CD4-positive, alpha-beta memory T cell (primary cell): Measurements from ENCODE around the gene OR8G5. TPM values are rescaled to one million over a fixed set of nuclear protein-coding genes. Genes with fewer than 3 reads are reported as not detected.
"Not testable (repeated sequence)": the region's sequence is repeated elsewhere in the genome, so short reads cannot be mapped to it uniquely, and the experiment has no call there.

Source experiments
- CTCF ChIA-PET: fragments of 350-600 bp; sonication (Branson Sonifier 250); formaldehyde crosslinking; loops from one replicate; lab custom pipeline; 2021; ENCODE audit warnings: inconsistent platforms; ENCODE audit not compliant: partially characterized antibody; lab: Charles Lee
- POLR2A ChIA-PET: fragments of 350-600 bp; sonication (Branson Sonifier 250); formaldehyde crosslinking; loops from one replicate; lab custom pipeline; 2021; ENCODE audit not compliant: partially characterized antibody; lab: Charles Lee
- DNase-seq, 5 donors: peaks; one replicate each; pipeline versions ENCODE4 v3.0.0 to v3.0.0-alpha.2; 2020 to 2022; ENCODE audit warnings: mixed read lengths in 1 of 5
- H3K27ac ChIP-seq: one replicate; pipeline ENCODE4 v1.7.0; 2013; ENCODE audit warnings: low read depth, low read length
- H3K27me3 ChIP-seq: 2 replicates; pipeline ENCODE4 v1.7.0; 2013; ENCODE audit warnings: mild to moderate bottlenecking, low read length, moderate library complexity; ENCODE audit not compliant: insufficient read depth
- H3K36me3 ChIP-seq: 2 replicates; pipeline ENCODE4 v1.7.0; 2013; ENCODE audit warnings: mild to moderate bottlenecking, low read length, moderate library complexity; ENCODE audit not compliant: insufficient read depth
- H3K4me1 ChIP-seq: 2 replicates; pipeline ENCODE4 v1.7.0; 2013; ENCODE audit warnings: mild to moderate bottlenecking, low read length, moderate library complexity; ENCODE audit not compliant: insufficient read depth
- H3K4me3 ChIP-seq, 2 donors: one replicate each; pipeline ENCODE4 v1.7.0; 2013; ENCODE audit warnings: low read length in 2 of 2, mild to moderate bottlenecking in 1 of 2
- H3K9me3 ChIP-seq, 2 donors: one replicate each; pipeline ENCODE4 v1.7.0; 2013; ENCODE audit warnings: low read length in 2 of 2, control low read depth in 1 of 2; ENCODE audit not compliant: control insufficient read depth in 1 of 2
- H3K27ac Mint-ChIP-seq, 7 donors: one replicate each; pipeline ENCODE4 v1.8.0; 2020 to 2021; ENCODE audit warnings: mixed read lengths in 7 of 7, mild to moderate bottlenecking in 6 of 7, inconsistent platforms in 3 of 7, moderate library complexity in 3 of 7
- H3K27me3 Mint-ChIP-seq, 2 donors: one replicate each; pipeline ENCODE4 v1.8.0; 2020 to 2021; ENCODE audit warnings: mixed read lengths in 2 of 2
- H3K36me3 Mint-ChIP-seq, 2 donors: one replicate each; pipeline ENCODE4 v1.8.0; 2020 to 2021; ENCODE audit warnings: mixed read lengths in 2 of 2, inconsistent platforms in 1 of 2, mild to moderate bottlenecking in 1 of 2
- H3K4me1 Mint-ChIP-seq, 4 donors: one replicate each; pipeline ENCODE4 v1.8.0; 2020 to 2021; ENCODE audit warnings: mixed read lengths in 4 of 4, mild to moderate bottlenecking in 1 of 4
- H3K4me3 Mint-ChIP-seq, 8 donors: one replicate each; pipeline ENCODE4 v1.8.0; 2020 to 2021; ENCODE audit warnings: mixed read lengths in 8 of 8, mild to moderate bottlenecking in 7 of 8, moderate library complexity in 6 of 8, inconsistent platforms in 3 of 8
- H3K9me3 Mint-ChIP-seq, 8 donors: one replicate each; pipeline ENCODE4 v1.8.0; 2020 to 2021; ENCODE audit warnings: mixed read lengths in 8 of 8, mild to moderate bottlenecking in 5 of 8, inconsistent platforms in 3 of 8, moderate library complexity in 1 of 8
- intact Hi-C: fragments of 100-400 bp; cut with micrococcal nuclease; formaldehyde crosslinking; loops from one replicate; pipeline ENCODE4 v1.15.1; 2023
- polyA plus RNA-seq, 2 donors: library from polyadenylated mRNA; unstranded; fragments of 300-500 nt; fragmentation: Illumina TruSeq; gene quantifications; one replicate each; pipeline ENCODE4 v1.2.3, GENCODE V29; 2021
- total RNA-seq, 2 experiments: library from RNA; stranded (reverse); gene quantifications; one replicate each; pipeline ENCODE4 v1.2.3, GENCODE V29; 2021

OR8G5 gene
- total and polyA plus RNA-seq, 4 experiments from 2014 or later, result not detected

DNA sequence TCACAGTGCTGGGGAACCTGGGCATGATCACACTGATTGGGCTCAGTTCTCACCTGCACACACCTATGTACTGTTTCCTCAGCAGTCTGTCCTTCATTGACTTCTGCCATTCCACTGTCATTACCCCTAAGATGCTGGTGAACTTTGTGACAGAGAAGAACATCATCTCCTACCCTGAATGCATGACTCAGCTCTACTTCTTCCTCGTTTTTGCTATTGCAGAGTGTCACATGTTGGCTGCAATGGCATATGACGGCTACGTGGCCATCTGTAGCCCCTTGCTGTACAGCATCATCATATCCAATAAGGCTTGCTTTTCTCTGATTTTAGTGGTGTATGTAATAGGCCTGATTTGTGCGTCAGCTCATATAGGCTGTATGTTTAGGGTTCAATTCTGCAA, 8.9 kb downstream of the OR8G5 start:
- POLR2A ChIA-PET, H3K36me3 ChIP-seq, DNase-seq, H3K27ac ChIP-seq, H3K27ac Mint-ChIP-seq, CTCF ChIA-PET, H3K27me3 ChIP-seq, H3K4me1 Mint-ChIP-seq, H3K9me3 ChIP-seq, H3K9me3 Mint-ChIP-seq, intact Hi-C loops, H3K36me3 Mint-ChIP-seq, H3K27me3 Mint-ChIP-seq, H3K4me3 ChIP-seq, H3K4me1 ChIP-seq, H3K4me3 Mint-ChIP-seq: not testable (repeated sequence)

DNA sequence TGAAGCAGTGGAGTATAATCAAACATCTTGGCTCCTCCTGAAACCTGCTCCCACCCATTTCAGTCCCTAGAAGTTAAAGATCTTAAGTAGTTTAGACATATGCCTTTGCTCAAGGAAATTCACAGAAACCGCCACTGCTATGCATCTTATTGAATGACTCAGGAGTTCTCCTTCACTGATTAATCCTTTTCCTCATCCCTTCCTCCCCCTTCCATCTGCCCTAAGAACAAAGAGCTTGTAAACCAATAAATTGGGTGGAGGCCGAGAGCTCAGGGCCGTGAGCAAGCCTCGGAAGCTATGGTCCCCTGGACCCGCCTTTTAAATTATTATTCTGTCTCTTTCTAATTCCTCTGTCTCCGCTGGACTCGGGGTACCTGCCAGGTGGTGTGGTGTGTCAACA, 14.7 kb downstream of the OR8G5 start:
- H3K4me1 ChIP-seq, CTCF ChIA-PET, H3K27ac Mint-ChIP-seq, H3K27me3 ChIP-seq, H3K9me3 Mint-ChIP-seq, H3K36me3 ChIP-seq, H3K27ac ChIP-seq, H3K4me3 Mint-ChIP-seq, H3K36me3 Mint-ChIP-seq, intact Hi-C loops, POLR2A ChIA-PET, H3K4me3 ChIP-seq, H3K27me3 Mint-ChIP-seq, H3K9me3 ChIP-seq, DNase-seq, H3K4me1 Mint-ChIP-seq: not testable (repeated sequence)

DNA sequence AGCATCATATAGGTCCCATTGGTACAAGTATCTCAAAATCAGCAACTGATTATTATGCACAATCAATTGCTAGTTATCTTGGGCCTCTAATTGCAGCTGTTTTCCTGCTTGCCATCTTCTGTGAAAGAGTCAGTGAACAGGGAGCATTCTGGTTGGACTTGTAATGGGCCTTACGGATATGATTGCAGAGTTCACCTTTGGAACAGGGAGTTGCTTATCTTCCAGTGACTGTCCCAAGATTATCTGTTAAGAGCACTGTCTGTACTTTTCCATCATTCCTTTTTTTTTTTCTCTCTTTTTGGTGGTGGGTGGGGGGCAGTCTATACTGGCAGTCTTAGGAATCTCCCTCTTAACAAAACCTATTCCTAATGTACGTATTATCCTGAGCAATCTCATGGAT, 17.8 kb downstream of the OR8G5 start:
- CTCF ChIA-PET, result no interaction called here
- Mint-ChIP-seq H3K9me3 (peaks cover 0 to 5% (median under 1%) of the 10 kb centered on the region in 8 donors), H3K27me3 (peaks cover 0 to 2% of the 10 kb centered on the region in 2 donors), H3K4me3 (no peak overlapping the region), H3K36me3 (no peaks in the 10 kb centered on the region), H3K4me1 (no peaks in the 10 kb centered on the region), H3K27ac (no peak overlapping the region)
- Histone ChIP-seq H3K4me3 (no peak overlapping the region), H3K4me1 (no peaks in the 10 kb centered on the region), H3K27ac (no peak overlapping the region), H3K27me3 (no peaks in the 10 kb centered on the region), H3K9me3 (no peaks in the 10 kb centered on the region), H3K36me3 (no peaks in the 10 kb centered on the region)
- intact Hi-C loops, result no loop called here
- POLR2A ChIA-PET, result no interaction called here
- DNase-seq, result no peak

DNA sequence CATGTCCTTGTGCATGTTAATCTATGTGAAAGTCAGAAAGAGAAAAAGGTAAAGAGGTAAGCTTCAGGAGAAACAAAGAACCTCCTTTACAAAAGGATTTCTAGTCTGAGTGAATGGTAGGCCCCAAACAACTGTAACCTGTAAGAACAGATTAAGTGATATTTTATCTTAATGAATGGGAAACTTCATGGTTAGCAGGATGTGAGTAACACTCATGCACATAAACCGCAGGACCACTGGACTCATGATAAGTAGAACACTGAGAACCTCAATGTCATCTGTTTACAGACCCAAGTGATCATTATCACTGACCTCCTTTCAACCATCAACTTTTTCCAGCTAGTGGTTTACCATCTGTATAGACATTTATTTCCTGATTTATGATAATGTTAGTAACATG, 19.9 kb downstream of the OR8G5 start:
- intact Hi-C loops, result no loop called here
- H3K4me3 Mint-ChIP-seq, result no peak overlapping the region

DNA sequence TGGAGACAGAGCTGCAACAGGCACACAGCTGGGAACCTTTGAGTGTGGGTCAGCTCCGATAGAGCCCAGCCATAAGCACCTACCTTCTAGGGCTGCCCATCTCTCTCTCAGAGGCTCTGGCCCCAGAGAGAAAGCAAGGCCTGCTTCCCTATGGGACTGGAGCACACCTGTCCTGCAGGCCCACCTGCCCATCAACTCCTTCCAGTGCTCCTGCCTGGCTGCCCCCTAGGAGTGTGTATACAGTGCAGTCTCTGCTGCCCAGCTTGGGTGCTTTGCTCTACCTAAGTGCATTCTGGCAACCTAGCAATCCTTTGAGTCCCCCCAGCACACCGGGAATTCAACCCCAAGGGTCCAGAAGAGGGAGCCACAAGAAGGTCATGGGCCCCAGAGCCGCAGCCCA, 21.0 kb downstream of the OR8G5 start:
- peaks cover 0 to 26% (median 11%) of the 10 kb centered on the region in 8 donors for H3K9me3 Mint-ChIP-seq
- no peak overlapping the region for H3K4me3 Mint-ChIP-seq
- intact Hi-C loops, result no loop called here
- ChIA-PET CTCF (no interaction called here), POLR2A (no interaction called here)
- H3K9me3 ChIP-seq, result no peaks in the 10 kb centered on the region
- no peaks in the 10 kb centered on the region for H3K36me3 Mint-ChIP-seq
- peaks cover 0 to 2% of the 10 kb centered on the region in 2 donors for H3K27me3 Mint-ChIP-seq
- DNase-seq, result no peak
- H3K27ac Mint-ChIP-seq, result no peak overlapping the region
- H3K27ac ChIP-seq, result no peak overlapping the region
- H3K27me3 ChIP-seq, result no peaks in the 10 kb centered on the region
- H3K4me1 Mint-ChIP-seq, result no peaks in the 10 kb centered on the region
- no peaks in the 10 kb centered on the region for H3K4me1 ChIP-seq
- H3K36me3 ChIP-seq, result no peaks in the 10 kb centered on the region
- H3K4me3 ChIP-seq, result no peak overlapping the region

More for the DNA sequence above, 19.9 kb downstream of the OR8G5 start:
- Histone ChIP-seq H3K36me3 (no peaks in the 10 kb centered on the region), H3K4me1 (no peaks in the 10 kb centered on the region), H3K27ac (no peak overlapping the region), H3K9me3 (no peaks in the 10 kb centered on the region), H3K27me3 (no peaks in the 10 kb centered on the region), H3K4me3 (no peak overlapping the region)
- Mint-ChIP-seq H3K9me3 (peaks cover 0 to 17% (median 7%) of the 10 kb centered on the region in 8 donors), H3K27me3 (peaks cover 0 to 2% of the 10 kb centered on the region in 2 donors), H3K27ac (no peak overlapping the region), H3K36me3 (no peaks in the 10 kb centered on the region), H3K4me1 (no peaks in the 10 kb centered on the region)
- ChIA-PET POLR2A (no interaction called here), CTCF (no interaction called here)
- DNase-seq, result no peak

DNA sequence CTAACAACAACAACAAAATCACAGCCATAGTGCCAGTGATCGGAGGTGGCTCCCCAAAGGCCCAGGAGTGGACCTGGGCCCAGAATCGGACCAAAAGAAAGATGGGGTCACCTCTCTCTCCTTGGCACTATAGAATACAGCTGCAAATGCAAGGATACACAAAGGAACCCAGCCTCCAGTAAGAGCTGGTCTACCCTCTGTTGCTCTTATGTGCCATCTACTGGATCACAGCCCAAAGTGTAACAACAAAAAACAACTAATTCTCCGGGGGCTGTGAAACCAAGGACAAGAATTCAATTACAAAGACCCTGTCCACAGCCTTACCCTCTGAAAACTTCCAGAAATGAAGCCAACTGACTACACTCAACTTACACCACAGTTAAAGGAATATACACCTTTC, 21.6 kb downstream of the OR8G5 start:
- H3K4me3 ChIP-seq, result no peak overlapping the region
- no peak overlapping the region for H3K27ac Mint-ChIP-seq
- H3K4me3 Mint-ChIP-seq, result no peak overlapping the region
- no peak overlapping the region for H3K27ac ChIP-seq
- H3K27me3 Mint-ChIP-seq, result peaks cover 0 to 2% of the 10 kb centered on the region in 2 donors
- DNase-seq, result no peak
- H3K4me1 ChIP-seq, result no peaks in the 10 kb centered on the region
- ChIA-PET CTCF (no interaction called here), POLR2A (no interaction called here)
- peaks cover 0 to 30% (median 11%) of the 10 kb centered on the region in 8 donors for H3K9me3 Mint-ChIP-seq
- H3K27me3 ChIP-seq, result no peaks in the 10 kb centered on the region
- H3K4me1 Mint-ChIP-seq, result no peaks in the 10 kb centered on the region
- no peaks in the 10 kb centered on the region for H3K9me3 ChIP-seq
- H3K36me3 Mint-ChIP-seq, result no peaks in the 10 kb centered on the region
- intact Hi-C loops, result no loop called here
- H3K36me3 ChIP-seq, result no peaks in the 10 kb centered on the region

DNA sequence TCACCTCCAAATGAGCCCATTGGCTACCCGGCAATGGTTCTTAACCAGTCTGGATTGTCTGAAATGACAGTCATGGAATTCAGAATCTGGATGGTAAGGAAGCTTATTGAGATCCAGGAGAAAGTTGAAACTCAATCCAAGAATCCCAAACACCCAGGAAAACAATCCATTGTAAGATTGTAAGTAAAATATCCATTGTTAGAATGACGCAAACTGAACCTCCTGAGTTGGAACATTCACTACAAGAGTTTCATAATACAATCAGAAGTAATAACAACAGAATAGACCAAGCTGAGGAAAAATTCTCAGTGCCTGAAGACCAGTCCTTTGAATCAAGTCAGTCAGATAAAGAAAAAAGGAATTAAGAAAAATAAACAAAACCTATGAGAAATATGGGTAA, 22.1 kb downstream of the OR8G5 start:
- H3K9me3 ChIP-seq, result no peaks in the 10 kb centered on the region
- no peak overlapping the region for H3K27ac ChIP-seq
- Mint-ChIP-seq H3K4me3 (no peak overlapping the region), H3K27ac (no peak overlapping the region), H3K9me3 (peaks cover 0 to 31% (median 12%) of the 10 kb centered on the region in 8 donors), H3K4me1 (no peaks in the 10 kb centered on the region), H3K36me3 (no peaks in the 10 kb centered on the region), H3K27me3 (peaks cover 0 to 2% of the 10 kb centered on the region in 2 donors)
- H3K4me3 ChIP-seq, result no peak overlapping the region
- no peaks in the 10 kb centered on the region for H3K4me1 ChIP-seq
- H3K36me3 ChIP-seq, result no peaks in the 10 kb centered on the region
- ChIA-PET CTCF (no interaction called here), POLR2A (no interaction called here)
- no peak for DNase-seq
- no peaks in the 10 kb centered on the region for H3K27me3 ChIP-seq
- intact Hi-C loops, result no loop called here
